ENCODE results near the gene SCAMP4. TPM values are rescaled to one million over a fixed set of nuclear protein-coding genes. Genes with fewer than 3 reads are reported as not detected.
A peak's percentile ranks its signal among the peaks of the same experiment; 100 is the strongest.

SCAMP4 gene
- total RNA-seq, 1 experiment from 2014 or later = 38.5 TPM

DNA sequence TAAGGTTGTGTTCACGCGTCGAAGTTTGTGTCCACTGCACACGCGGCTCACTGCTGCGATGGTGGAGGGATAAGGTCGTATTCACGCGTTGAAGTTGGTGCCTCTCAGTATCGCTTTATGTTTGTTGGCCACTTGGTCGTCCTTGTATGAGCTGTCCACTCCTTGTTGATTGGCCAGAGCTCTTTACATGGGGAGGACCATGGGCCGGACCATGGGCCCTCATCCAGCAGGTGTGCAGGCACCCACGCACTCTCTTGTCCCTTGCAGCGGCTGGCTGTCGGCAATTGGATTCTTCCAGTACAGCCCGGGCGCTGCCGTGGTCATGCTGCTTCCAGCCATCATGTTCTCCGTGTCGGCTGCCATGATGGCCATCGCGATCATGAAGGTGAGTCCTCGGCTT, 17.6 kb downstream of the SCAMP4 start:
- no peak for DNase-seq (ENCODE audit: low read depth, low spot score)
- in situ Hi-C loops (cut with HindIII; ENCODE audit: low pct_unique_long_range_greater_than_20kb, low sequenced_read_pairs) = no loop called here

DNA sequence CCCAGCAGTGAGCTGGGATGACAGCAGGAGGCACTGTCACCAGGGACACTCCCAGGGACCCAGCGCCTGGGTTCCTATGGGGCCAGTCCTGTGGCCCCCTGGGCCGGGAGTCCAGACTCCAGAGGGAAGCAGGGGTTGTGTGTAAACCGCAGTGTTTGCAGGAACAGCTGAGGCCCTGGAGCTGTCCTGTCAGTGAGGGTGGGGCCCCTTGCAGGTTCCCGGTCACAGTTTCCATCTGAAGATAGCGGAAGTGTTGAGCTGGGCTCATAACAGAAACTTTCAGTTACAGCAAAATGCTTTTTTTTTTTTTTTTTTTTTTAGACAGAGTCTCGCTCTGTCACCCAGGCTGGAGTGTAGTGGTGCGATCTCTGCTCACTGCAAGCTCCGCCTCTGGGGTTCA, 18.1 kb downstream of the SCAMP4 start:
- in situ Hi-C loops (cut with HindIII; ENCODE audit: low pct_unique_long_range_greater_than_20kb, low sequenced_read_pairs) = no loop called here
- DNase-seq (ENCODE audit: low read depth, low spot score) = no peak

DNA sequence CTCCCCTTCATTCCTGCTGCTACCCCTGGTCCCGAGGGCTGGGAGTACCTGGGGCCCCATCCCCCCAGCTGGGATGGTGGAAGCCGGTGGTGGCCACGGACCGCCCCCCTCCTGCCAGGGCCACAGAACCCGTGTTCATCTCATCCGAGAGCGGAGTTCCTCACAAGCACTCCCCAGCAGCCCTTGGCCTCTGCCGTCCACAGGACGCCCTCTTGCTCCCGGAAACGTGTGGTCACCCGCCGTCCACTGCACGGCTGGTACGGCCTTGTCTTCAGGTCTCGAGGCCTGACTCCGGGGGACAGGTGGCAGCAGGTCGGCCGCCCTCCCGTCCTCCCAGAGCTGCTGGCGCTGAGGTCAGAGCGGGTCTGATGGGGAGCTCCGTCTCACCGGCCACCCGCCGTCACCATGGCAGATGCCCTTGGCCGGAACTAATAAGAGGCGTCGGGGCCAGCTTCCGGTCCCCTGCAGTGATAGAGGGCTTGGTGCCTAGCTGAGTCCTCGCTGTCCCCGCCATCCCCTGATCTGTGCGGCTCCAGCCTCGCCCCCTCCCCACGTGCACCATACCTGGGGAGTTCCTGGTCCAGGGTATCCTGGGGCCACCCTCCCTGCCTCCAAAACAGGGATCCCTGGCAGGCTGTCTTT, 19.2 kb downstream of the SCAMP4 start:
- no peak for DNase-seq (ENCODE audit: low read depth, low spot score)
- in situ Hi-C loops (cut with HindIII; ENCODE audit: low pct_unique_long_range_greater_than_20kb, low sequenced_read_pairs) = no loop called here

DNA sequence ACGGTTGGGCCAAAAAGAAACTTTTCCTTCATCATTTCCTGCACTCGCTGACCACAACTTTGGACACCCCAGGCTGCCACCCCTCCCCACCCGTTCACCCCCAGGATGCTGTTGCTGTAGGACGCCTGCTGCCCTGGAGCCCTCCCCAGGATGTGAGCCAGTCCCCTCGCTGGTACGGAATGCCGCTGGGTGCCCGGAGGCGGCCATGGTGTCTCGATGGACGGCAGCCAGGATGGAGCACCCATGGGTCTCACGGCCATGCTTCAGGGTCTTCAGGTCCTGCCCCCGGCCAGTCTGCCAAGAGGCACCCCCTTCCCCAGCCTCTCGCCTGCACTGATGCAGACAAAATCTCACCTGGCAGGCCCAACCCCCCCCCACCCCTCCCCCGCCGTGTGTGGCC, 20.3 kb downstream of the SCAMP4 start:
- in situ Hi-C loops (cut with HindIII; ENCODE audit: low pct_unique_long_range_greater_than_20kb, low sequenced_read_pairs) = no loop called here

DNA sequence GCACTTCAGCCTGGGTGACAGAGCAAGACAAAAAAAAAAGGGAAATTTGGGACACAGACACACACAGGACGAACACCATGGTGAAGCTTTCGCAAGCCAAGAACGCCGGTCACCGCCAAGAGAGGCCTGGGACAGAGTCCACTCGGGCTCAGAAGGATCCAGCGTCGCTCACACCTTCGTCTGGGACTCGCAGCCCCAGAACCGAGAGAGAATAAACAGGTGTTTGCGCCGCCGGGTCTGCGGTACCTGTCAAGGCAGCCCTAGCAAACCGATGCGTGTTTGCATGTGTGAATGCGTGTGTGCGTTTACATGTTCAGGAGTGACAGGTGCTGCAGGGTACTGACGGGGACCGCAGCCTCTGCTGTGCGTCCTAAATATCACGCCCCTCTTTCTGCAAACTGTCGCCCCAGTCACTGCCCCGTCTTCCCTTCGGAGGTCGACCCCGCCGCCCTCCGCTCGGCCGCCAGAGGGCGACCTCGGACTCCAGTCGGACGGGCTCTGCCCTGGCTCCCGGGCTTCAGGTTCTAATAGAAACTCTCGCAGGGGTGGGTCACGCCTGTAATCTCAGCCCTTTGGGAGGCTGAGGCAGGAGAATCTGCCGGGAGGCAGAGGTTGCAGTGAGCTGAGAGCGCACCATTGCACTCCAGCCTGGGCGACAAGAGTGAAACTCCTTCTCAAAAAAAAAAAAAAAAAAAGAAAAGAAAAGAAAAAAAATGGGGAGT, 24.0 kb downstream of the SCAMP4 start:
- in situ Hi-C loops (cut with HindIII; ENCODE audit: low pct_unique_long_range_greater_than_20kb, low sequenced_read_pairs) = no loop called here
- DNase-seq (ENCODE audit: low read depth, low spot score) = peak; percentile 68

More for the DNA sequence above, 20.3 kb downstream of the SCAMP4 start:
- no peak for DNase-seq (ENCODE audit: low read depth, low spot score)

DNA sequence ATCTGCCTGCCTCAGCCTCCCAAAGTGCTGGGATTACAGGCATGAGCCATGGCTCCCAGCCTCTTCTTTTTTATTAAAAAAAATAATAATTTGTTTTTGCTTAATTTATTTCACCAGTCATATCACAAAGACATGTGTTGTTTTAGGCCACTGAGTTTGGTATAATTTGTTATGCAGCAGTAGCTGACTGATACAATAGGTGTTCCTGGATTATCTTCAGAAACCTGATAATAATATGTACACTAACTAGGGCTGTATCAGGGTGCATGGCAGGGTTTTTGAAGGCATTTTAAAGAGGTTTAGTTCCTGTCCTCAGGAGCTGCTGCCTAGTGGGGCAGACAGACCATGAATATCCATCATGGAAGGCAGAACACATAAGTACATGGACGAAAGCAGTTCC, 26.2 kb downstream of the SCAMP4 start:
- in situ Hi-C loops (cut with HindIII; ENCODE audit: low pct_unique_long_range_greater_than_20kb, low sequenced_read_pairs) = no loop called here

DNA sequence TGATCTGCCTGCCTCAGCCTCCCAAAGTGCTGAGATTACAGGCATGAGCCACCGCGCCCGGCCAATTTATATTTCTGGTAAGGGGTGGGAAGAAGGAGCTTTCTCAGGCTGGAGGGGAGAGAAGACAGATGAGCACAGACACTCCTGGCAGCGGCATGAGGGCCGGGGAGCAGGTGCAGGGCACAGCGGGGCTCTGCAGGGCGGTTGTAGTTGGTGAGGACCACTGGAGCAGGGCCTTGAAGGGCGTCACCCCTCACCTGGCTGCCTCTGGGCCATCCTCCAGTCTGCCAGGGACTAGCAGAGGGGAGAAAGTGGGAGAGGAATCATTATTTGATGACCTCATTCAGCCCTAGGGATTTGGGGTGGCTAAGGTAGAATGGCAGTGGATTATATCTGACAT, 27.2 kb downstream of the SCAMP4 start:
- DNase-seq (ENCODE audit: low read depth, low spot score) = no peak
- in situ Hi-C loops (cut with HindIII; ENCODE audit: low pct_unique_long_range_greater_than_20kb, low sequenced_read_pairs) = no loop called here

More for the DNA sequence above, 26.2 kb downstream of the SCAMP4 start:
- DNase-seq (ENCODE audit: low read depth, low spot score) = no peak

DNA sequence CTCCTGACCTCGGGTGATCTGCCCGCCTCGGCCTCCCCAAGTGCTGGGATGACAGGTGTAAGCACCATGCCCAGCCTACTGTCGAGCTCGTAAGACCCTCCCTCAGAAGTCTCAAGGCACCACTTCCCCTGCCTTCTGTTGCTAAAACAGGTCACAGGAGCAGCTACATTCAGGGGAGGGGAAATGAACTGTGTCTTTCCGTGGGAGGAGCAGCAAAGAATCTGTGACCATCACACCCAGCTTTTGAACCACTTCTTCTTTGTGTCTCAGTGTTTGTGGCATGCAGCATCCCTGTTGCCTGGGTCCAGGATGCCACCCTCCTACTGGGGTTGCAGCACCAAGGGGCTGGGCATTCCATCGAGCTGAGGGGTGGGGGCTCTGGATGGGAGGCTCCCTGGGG, 28.0 kb downstream of the SCAMP4 start:
- DNase-seq (ENCODE audit: low read depth, low spot score) = no peak
- in situ Hi-C loops (cut with HindIII; ENCODE audit: low pct_unique_long_range_greater_than_20kb, low sequenced_read_pairs) = no loop called here

DNA sequence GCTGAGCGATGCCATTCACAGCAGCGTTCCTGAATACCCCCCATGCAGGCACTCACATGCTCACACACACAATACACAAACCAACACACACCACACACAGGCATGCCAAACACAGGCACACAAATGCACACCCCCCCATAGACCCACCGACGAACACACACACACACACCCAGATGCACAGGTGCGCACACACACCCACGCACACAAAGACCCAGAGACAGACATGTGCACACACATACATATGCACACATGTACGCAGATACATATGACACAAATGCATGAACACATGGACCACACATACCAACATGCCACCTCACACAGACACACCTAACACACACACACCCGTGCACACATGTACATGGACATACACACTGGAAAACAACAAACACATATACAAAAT, 28.7 kb downstream of the SCAMP4 start:
- in situ Hi-C loops (cut with HindIII; ENCODE audit: low pct_unique_long_range_greater_than_20kb, low sequenced_read_pairs) = no loop called here
- no peak for DNase-seq (ENCODE audit: low read depth, low spot score)

DNA sequence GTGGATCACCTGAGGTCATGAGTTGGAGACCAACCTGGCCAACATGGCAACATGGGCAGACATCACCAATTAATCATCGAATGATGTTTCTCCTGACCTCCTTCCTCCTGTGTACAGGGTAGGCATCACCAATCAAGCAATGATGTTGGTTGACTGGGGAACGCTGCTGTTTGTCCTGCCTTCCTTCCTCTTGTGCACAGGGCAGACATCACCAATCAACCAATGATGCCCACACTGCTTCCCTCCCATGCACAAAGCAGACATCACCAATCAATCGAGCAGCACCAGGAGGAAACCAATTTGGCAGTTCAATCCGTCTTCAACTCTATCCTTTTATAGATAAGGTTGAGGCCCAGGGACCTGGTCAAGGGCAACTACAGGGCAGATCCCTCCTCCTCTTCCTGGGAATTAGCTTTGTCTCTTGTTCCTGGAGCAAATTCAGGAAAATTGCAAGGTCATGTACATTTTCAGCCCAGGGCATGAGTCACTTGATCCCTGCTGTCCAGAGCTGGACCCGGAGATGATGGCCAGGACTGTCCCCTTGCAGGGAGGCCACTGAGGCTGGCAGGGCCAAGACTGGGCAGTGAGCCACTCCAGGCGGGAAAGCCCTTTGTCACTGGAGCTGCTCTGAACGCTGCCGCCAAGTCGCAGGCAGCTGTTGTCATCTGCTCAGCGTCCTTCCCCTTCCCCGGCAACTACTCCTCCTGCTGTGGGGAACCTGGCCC, 30.4 kb downstream of the SCAMP4 start:
- in situ Hi-C loops (cut with HindIII; ENCODE audit: low pct_unique_long_range_greater_than_20kb, low sequenced_read_pairs) = no loop called here
- peak; percentile 43 for DNase-seq (ENCODE audit: low read depth, low spot score)

DNA sequence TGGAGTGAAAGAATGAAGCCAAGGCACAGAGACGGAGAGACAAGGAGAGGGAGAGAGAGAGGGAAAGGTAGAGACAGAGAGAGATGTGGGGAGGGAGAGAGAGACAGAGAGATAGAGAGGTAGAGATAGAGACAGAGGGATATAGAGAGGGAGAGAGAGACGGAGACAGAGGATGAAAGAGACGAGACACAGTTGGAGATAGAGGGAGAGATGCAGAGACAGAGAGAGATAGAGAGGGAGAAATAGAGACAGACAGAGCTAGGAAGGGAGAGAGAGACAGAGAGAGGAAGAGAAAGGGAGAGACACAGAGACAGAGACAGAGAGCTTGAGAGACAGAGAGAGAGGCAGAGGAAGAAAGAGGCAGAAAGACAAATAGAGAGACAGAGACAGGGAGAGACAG, 31.2 kb downstream of the SCAMP4 start:
- in situ Hi-C loops (cut with HindIII; ENCODE audit: low pct_unique_long_range_greater_than_20kb, low sequenced_read_pairs) = no loop called here
- no peak for DNase-seq (ENCODE audit: low read depth, low spot score)

DNA sequence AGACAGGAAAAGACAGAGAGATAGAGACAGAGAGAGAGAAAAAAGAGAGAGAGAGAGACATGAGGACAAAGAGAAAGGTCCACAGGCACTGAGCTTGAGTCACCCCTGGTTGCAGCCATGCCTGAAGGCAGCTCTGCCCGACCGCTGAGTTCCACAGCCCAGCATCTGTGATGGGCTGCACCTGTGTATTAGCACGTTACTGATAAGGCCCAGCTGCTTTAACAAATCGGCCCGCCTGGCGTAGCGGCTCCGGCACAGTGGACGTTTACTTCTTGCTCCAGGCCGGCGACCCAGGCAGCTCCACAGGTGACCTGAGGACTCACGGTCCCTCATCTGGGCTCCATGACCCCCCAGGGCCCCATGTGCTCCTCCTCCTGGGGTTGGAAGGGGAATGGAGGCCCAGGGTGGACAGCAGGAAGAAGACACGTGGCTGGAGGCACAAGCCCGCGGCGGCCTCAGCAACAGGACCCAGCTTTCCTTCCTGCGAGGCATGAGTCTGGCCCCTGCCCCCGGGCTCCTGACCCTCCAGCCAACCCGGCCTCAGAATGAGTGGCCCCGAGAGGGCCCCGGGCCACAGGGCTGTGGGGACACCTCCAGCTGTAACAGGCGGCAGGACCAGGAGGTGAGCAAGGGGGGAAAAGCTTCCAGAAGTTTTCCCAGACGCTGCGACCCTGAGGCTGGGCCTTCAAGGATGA, 31.9 kb downstream of the SCAMP4 start:
- DNase-seq (ENCODE audit: low read depth, low spot score) = no peak
- in situ Hi-C loops (cut with HindIII; ENCODE audit: low pct_unique_long_range_greater_than_20kb, low sequenced_read_pairs) = no loop called here

DNA sequence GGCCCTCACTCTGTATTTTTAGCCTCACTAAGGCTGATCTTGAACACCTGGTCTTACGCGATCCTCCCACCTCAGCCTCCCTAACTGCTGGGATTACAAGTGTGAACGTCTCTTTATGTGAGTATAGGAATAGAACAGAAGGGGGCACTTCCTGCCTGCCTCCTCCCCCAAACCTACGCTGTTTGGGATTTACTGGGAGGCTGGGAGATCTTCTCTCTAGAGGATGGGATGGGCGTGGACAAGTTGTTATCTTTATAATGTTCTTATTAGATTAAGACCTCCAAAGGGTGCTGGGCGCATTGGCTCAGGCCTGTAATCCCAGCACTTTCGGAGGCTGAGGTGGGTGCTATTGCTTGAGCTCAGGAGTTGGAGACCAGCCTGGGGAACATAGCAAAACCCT, 32.9 kb downstream of the SCAMP4 start:
- DNase-seq (ENCODE audit: low read depth, low spot score) = no peak
- in situ Hi-C loops (cut with HindIII; ENCODE audit: low pct_unique_long_range_greater_than_20kb, low sequenced_read_pairs) = no loop called here

DNA sequence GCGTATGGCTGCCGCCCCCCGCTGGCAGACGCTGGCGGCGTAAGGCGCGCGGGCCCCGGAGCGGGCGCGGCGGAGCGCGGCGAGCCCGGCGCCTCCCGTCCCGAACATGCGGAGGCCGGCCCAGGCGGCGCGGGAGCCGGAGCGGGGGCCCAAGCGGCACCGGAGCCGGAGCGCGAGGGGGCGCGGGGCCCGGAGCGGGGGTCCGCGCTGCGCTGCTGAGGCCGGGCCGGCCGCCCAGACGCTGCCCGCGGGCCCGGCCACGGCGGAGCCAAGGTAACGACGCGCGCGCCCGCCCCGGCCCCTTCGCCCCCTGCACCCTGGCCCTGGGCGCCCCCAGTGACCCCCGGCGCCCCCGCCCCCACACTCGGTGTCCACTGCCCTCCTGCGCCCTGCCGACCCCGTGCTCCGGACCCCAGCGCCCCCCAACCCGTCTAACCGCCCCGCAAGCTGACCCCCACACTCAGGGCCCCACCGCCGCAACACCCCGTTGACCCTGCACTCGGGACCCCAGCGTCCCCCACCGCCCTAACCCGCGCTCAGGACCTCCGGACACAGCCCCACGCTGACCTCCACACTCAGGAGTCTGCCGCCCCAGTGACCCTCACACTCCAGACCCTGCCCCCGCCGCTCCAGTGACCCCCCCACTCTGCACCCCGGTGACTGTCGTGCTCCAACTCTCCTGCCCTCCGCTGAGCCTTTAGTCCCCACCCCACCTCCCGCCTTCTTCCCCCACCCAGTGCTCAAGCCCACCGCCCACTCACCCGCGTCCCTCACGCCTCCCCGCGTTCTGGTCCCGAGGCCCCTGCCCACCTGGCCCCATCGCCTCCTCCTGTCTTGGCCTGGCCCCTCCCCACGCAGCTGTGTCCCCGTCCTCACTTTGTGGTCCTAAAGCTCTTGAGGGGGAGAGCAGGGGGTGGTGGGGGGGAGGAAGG, 36.2 kb downstream of the SCAMP4 start, which contains the start of gene CSNK1G2:
Gene CSNK1G2, plus strand, starts transcription at position 27 of the 932 bp plus-strand sequence. CDS start 28,601 bp downstream, outside the sequence.
- DNase-seq (ENCODE audit: low read depth, low spot score) = no peak
- in situ Hi-C loops (cut with HindIII; ENCODE audit: low pct_unique_long_range_greater_than_20kb, low sequenced_read_pairs) = no loop called here

DNA sequence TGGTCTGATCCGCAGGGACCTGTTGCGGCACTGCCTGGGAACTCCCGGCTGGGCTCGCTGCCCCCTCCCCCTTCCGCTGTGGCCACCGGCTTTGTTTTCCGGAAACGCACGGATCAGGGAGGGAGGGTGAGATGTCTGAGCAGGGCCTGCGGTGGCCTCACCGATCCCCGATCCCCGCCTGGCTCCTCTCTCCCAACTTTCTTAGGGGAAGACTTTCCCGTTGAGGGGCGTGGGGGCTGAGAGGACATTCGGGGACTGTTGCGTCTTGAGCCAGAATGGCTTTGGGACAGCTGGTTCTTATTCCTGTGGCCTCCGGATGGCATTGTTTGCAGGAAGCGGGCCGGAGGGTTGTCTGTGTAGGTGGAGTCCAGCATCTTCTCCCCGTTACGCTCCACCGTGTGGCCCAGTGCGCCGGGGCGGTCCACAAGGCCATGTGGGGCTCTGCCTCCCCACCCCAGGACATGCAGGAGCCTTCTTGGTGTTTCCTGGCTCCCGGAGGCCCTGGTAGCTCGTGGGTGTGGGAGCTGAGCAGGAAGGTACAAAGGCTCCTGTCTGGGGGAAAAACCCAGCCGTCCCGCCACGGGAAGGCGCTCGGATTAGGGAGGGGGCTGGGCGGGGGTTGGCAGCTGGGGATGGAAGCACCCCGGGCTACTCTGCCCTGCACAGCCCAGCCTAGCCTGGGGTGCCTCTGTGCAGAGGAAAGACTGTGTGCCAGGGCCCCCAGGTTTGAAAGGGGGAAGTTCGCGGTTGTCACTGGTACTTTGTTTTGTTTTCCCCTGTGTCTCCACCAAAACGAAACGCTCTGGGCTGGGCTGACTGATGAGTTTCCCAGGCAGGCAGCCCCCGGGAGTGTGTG, 37.1 kb downstream of the SCAMP4 start:
- in situ Hi-C loops (cut with HindIII; ENCODE audit: low pct_unique_long_range_greater_than_20kb, low sequenced_read_pairs) = no loop called here
- peak; percentile 44 for DNase-seq (ENCODE audit: low read depth, low spot score)

DNA sequence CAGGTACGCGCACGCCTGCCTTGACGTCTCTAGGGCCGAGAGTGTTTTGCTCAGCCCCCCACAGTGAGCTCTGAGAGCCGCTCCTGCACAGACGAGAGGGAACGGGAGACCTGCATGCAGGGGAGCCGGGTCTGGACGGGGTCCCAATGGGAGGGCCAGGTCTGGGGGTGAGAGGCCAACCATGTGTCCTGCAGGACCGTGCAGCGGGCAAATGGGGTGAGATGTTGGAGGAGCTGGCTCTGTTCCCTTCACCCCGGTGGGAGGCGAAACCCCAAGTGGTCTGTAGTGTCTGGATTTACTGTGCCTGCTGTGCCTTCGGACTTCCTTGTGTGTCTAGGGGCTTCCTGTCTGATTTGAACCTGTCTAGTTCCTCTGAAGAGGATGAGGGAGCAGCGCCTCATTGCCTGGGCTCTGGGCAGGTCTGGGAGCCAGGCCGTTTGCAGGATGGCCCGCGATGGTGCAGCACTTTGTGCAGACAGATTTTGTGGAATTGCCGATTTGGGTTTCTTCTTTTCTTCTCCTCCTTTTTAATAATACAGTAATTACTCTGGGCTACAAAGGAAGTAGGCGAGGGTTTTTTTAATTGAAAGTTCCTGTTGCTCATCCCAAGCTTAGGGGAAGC, 37.8 kb downstream of the SCAMP4 start:
- DNase-seq (ENCODE audit: low read depth, low spot score) = no peak
- in situ Hi-C loops (cut with HindIII; ENCODE audit: low pct_unique_long_range_greater_than_20kb, low sequenced_read_pairs) = no loop called here

All from SK-MEL-5 (cell line).